Activated CD4-positive, alpha-beta T cell treated with anti-CD3 and anti-CD28 coated beads, Interleukin-2, amount 50 U/mL, for 1 hour (primary cell): ENCODE measurements around the gene TSPAN2.
A peak's percentile ranks its signal among the peaks of the same experiment; 100 is the strongest.

Source experiments
- DNase-seq: peaks from one replicate; pipeline ENCODE4 v3.0.0-alpha.2; 2020

TSPAN2 gene

DNA sequence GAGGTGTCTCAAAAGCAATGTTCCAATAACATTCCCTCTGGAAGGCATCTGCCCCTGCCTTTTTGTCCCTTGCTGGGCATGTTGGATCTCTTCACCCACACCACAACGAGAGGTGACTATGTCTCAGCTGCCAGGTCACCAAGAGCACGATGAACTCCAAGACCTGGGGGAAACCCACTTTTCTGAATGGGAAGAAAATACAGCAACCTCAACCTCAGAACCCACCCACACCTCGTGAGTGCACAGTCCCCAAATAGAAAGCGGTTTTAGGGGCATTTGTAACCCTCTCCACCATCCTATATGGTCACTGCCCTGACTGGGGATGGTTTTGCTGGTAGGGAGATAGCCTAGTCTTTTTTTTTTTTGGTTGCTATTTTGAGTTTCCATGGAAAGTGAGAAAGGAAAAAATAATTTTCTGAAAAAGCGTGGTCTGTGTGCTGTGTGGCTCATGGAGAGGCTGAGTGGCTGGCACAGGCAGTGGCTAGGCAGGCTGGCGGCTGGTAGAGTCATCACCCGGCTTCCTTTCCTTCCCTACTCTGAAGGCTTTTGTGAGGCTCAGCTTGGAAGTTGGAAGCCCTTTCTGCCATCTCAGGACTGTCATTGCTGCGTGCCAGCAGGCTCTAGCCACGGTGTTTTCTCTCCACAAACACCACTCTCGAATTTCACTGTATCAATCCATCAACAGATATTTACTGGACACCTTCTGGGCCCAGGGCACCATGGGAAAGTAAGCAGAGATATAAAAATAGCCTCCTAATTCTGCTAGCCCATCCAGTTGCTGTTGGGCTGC lies 15.8 kb downstream of the TSPAN2 start:
- DNase-seq, result no peak

- no peak for DNase-seq
Observed at GRCh38 chr1:115071012-115071664, 18.2 kb downstream of the TSPAN2 start.

DNA sequence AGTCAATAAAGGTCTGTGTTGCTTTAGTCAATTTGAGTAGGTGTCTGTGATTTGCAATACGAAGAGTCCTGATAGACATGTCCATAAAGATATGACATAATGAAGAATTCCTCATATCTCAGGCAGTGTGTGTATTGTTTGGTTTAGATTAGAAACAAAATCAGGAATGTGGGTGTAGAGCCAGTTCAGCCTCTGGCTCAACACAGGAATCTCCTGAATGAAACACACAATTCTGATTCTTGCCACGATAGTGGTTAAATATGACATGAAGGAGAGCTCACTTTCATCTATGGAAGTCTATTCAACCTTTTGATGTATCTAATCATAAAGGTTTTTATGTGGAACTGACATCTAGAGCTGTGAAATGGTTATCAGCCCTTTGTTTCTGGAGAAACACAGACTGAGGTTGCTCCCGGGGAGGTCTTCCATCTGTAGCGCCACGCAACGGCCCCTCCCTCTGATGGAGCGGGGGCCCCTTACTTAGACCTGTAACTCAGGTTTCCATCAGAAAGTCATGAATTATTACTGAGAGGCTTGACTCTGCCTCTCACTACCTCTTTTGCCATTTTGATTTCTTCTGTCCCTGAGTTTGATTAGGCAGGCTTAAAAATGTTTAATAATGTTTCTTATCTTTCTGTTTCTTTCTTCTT lies 19.5 kb downstream of the TSPAN2 start:
- DNase-seq, result no peak

GRCh38 chr1:115068826-115069585 lies 20.3 kb downstream of the TSPAN2 start:
- DNase-seq, result no peak

- DNase-seq, result no peak
Observed at GRCh38 chr1:115067161-115067859, 22.0 kb downstream of the TSPAN2 start.

- DNase-seq, result no peak
Observed at GRCh38 chr1:115065021-115065420, 24.3 kb downstream of the TSPAN2 start.

GRCh38 chr1:115064461-115064860 lies 24.8 kb downstream of the TSPAN2 start:
- no peak for DNase-seq

DNA sequence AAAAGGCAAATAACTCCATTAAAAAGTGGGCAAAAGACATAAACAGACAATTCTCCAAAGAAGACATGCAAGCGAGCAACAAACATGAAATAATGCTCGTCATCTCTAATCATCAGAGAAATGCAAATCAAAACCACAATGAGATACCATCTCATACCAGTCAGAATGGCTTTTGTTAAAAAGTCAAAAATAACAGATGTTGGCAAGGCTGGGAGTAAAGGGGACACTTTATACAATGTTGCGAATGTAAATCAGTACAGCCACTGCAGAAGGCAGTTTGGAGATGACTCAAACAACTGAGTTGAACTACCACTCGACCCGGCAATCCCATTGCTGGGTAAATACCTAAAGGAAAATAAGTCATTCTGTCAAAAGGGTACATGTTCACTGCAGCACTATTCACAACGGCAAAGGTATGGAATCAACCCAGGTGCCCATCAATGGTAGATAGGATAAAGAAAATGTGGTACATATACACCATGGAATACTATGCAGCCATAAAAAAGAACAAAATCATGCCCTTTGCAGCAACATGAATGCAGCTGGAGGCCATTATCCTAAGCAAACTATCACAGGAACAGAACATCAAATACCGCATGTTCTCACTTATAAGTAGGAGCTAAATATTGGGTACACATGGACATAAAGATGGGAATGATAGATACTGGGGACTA lies 25.9 kb downstream of the TSPAN2 start:
- DNase-seq, result peak; percentile 24

GRCh38 chr1:115062542-115063004 lies 26.7 kb downstream of the TSPAN2 start:
- DNase-seq, result peak; percentile 92

GRCh38 chr1:115060501-115060900 lies 28.8 kb downstream of the TSPAN2 start:
- DNase-seq, result no peak

DNA sequence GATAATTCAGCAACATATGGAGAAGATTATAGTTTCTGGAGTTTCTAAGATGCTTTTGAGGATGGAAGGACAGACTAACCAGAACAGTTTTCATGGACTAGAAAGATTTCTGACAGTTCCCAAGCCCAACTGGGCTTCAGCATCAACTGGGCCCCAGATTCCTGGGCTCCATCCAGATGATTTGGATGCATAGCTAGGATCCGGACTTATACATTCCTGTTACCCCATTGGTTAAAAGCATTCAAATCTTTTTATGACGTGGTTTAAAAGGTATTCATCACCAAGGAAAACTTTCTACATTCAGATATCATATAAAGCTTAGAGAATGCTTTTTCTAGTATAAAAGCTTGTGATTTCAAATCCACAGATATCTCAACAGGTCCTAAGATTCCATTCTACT lies 30.0 kb downstream of the TSPAN2 start:
- no peak for DNase-seq

DNA sequence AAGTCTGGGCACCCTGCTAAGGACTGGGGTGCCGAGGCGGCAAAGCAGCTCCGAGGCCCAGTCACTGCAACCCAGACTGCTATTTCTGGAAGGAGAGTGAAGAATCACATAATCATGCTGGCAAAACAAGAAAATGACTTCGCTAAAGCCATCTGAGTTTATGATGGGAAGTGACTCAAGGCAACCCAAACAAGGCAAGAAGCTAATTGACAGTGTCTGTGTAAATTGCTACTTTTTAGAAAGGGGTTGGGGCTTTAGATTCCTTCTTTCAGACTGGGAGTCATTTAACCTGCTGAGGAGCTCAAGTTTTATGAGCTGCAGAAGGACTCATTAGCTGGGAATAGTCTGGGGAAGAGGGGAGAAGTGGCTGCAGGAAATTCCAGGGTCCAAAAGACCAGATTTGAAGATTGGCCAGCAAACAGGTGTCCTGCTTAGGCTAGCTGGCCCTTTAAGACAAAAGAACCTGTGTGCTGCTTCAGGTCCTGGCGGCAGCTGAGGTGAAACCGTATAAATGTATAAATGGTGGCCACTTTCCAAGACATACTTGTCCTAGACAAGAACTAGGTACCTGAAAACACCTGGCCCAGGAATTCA lies 31.5 kb downstream of the TSPAN2 start:
- DNase-seq, result no peak

GRCh38 chr1:115056395-115056798 lies 32.9 kb downstream of the TSPAN2 start:
- DNase-seq, result no peak

- peak; percentile 60 for DNase-seq
Observed at GRCh38 chr1:115052454-115053083, 36.7 kb downstream of the TSPAN2 start.

- no peak for DNase-seq
Observed at GRCh38 chr1:115051850-115052249, 37.5 kb downstream of the TSPAN2 start.

DNA sequence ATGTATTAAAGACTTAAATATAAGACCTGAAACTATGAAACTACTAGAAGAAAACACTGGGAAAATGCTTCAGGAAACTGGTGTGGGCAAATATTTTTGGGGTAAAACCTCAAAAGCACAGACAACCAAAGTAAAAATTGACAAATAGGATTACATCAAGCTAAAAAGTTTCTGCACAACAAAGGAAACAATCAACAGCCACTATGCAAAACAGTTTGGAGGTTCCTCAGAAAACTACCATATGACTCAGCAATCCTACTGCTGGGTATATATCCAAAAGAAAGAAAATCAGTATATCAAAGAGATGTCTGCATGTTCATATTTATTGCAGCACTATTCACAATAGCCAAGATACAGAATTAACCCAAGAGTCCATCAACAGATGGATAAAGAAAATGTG lies 42.6 kb downstream of the TSPAN2 start:
- DNase-seq, result no peak

DNA sequence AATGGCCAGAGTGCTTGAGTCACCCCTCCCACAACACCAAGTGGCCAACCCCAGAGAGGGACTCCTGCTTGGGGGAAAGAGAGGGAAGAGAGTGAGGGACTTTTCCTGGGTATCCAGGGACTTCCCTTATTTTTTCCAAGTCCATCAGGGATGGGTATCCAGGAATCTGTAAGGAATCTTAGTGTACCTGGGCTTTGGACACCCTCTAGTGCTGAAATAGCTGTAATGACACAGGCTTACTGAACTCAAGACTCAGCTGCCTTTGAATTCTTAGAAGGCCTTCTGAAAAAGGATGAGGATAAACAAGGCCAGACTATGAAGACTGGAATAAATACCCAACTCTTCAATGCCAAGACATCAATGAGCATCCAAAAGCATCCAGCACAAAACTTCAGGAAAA lies 47.6 kb downstream of the TSPAN2 start:
- no peak for DNase-seq

- no peak for DNase-seq
Observed at GRCh38 chr1:115040501-115040900, 48.8 kb downstream of the TSPAN2 start.

DNA sequence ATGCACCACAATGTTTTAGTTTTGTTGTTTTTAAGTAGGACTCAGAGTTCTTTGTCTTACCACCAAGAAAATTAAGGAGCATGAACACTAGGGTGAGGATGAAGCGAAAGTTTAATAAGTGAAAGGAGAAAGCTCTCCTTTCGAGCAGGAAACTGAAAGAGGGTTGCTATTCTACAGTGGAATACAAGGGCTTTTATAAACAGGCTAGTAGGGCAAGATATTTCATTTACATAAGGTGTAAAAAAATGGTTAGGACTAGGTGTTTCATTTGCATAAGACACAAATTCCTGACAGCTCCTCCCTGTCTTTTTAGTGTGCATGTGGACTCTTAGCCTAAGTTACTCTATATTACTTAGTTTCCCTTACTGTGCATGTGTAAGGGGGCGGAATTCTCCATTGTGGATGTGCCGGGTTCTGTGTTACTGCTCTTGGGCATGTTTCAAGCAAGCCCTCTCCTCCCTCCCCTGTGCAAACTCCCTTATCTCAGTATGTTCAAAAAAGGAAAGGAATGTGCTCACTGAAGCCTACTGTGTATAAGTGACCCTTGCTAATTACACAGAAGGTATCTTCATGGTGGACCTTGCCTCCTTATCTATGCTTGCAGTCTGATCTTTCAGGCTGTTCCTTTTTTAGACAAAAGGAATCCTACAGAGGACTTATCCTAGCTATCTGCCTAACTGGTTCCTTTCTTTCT lies 52.3 kb downstream of the TSPAN2 start:
- no peak for DNase-seq

GRCh38 chr1:115035652-115036051 lies 53.7 kb downstream of the TSPAN2 start:
- DNase-seq, result no peak
